Limb (tissue), 2 donors: ENCODE results near the gene TOMM70.

Experiments
- DNase-seq, 2 donors: peaks; one replicate each; pipeline ENCODE4 v3.0.0-alpha.2; 2016; ENCODE audit errors: extremely low spot score in 2 of 2

TOMM70 gene

DNA sequence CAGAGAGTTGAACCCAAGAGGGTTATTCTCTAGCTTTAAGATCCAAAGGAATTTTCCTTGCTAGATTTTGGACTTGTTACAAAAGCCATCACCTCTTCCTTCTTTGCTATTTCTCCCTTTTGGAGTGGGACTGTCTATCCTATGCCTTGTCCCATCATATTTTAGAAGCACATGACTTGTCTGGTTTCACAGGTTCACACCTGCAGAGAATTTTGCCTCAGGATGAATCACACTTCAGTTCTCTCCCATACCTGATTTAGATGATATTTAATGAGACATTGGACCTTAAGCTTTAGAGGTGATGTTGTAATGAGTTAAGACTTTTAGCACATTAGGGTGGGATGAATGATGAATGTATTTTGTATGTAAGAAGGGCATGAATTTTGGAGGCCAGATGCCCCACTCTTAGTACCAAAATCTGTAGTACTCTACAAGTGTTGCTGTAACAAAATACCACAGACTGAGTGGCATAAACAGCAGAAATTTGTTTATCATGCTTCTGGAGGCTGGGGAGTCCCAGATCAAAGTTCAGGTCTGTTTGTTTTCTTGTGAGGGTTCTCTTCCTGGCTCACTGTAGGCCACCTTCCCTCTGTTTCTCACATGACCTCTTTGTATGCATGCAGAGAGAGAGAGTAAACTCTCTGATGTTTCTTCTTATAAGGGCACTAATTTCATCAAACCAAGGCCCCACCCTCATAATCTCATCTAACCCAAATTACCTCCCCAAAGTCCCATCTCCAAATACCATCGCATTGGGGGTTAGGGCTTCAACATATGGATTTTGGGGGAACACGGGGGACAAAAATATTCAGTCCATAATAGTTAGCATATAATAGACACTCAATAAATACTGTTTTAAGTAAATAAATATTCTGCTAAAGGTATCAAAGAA, 10.4 kb upstream of the TOMM70 start:
- DNase-seq: no peak

DNA sequence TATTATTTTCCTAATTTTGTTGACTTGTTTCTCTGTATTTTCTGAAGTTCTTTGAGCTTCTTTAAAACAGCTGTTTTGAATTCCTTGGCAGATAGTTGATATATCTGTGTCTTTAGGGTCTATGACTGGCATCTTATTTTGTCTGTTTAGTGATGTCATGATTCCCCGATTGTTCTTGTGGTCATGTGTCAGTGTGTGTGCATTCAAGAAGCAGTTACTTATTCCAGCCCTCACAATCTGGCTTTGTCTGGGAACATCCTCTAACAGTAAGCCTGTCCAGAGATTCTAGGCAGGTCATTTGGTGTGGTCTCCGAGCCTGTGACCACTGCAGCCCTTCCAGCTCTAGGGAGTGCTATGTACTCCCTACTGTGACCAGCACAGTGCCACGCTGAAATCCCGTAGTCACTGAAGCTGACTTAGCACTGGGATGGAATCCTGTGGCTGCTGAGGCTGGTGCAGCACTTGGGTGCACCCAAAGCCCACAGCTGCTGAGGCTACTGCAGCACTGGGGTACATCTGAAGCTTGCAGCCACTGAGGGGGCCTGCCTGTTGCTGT, 7.2 kb upstream of the TOMM70 start:
- DNase-seq: no peak

- DNase-seq: no peak
Observed at GRCh38 chr3:100407164-100407563, 6.3 kb upstream of the TOMM70 start.

DNA sequence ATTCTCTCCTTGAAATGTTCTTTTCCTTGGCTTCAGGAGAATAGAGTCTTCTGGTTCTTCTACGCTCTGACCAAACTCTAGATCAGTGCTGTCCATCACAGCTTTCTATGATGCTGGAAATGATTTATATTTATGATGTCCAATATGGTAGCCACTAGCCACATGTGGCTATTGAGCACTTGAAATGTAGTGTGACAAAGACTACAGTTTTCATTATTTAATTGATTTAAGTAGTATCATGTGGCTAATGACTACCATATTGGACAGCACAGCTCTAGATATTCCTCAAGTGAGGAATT, 3.3 kb upstream of the TOMM70 start:
- no peak for DNase-seq

DNA sequence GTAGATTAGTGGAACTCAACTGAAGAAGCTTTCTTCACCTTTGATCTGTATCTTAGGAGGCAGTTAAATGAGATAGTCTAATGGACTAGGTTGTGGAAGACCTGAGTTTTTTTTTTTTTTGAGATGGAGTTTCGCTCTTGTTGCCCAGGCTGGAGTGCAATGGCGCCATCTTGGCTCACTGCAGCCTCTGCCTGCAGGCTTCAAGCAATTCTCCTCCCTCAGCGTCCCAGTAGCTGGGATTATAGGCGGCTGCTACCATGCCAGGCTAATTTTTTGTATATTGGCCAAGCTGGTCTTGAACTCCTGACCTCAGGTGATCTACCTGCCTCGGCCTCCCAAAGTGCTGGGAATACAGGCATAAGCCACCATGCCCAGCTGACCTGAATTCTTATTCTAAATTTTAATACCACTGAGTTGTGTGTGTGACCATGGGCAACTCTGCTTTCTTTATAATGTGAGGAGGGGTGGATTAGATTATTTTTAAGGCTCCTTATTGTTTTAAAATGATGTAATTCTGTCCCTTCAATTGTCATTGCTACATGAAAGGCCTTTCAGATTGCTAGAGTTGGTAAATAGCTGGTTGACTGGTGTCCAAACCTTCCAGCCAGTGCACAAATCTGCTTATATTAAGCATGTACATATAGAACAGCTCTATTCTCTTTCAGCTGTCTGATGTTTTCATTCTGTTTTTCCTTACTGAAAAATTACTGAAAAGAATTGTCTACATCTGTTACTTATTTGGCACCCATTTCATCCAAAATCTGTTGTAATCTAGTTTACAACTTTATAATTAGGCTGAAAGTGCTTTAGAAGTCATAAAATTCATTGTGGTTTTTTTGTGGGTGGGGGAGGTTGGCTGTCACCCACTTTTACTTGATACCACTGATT, 2.7 kb upstream of the TOMM70 start:
- no peak for DNase-seq

GRCh38 chr3:100402891-100403290, 2.0 kb upstream of the TOMM70 start:
- no peak for DNase-seq

DNA sequence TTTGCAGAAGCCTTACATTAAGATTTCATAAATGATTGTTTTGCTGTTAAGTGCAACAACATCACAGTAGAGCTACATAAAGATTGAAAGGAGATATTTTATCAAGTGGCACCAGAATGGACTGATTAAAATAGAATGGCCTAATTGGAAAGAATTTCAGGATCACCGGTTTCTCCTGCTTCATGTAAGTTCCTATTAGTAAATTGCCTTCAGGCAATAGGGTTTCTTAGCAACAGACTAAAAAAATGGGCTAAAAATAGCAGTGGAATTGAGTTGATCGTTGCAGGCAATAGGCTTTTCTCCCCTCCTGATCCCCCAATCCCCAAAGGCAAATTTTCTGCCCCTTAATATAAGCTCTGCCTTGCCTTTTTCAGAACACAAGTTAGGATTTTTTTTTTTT, 1.4 kb upstream of the TOMM70 start:
- peak in 1 of 2 donors; percentile 68 for DNase-seq

GRCh38 chr3:100401674-100402041, 769 bp upstream of the TOMM70 start:
- peak in 1 of 2 donors; percentile 60 for DNase-seq

DNA sequence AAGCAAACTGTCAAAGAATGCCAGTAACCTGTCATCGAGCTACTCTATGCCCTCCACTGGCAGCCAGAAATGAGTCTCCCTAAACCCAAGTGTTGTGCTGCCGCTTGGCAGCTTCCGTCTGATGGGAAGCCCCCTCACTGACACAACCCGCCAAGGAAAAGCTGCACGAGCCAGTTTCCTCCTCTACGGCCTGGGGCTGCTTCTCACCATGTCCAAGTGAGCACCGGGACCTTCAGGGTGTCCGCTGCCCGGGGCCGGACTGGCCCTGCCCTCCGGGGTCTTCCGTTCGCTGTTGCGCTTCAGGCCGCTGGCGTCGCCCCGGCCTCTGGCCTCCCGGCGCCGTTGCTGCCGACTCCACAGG, 490 bp downstream of the TOMM70 start:
- DNase-seq: no peak

DNA sequence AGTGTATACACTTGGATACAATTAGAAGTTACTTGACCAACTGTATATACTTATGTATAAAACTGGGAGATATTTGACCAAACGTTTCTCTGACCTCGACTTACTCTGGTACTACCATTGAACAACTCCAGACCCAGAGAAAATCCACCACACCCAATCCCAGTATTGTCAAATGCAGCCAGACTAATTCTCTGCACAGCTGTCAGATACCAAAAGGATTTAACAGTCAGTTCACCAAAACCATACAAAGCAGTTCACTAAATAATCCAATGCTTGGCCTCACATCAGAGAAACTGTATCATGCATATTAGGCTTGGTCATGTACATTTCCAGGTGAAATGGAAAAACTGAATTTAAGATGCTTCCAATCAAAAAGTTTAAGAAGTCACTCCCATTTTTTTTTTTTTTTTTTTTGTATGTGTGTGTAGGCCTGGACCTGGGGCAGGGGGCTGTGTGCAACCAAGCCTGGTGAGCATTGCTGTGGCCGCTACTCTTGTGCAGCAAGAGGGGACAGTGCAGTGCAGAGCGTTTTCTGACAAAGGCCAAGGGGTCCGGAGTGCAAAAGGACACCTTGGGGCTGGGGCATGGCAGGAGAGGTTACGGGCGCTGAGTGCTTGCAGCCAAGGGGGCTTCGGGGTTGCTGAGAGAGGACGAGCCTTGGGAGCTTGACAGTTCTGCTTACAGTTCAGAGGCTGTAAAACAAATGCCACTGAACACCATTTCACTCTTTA, 1.4 kb downstream of the TOMM70 start:
- DNase-seq: no peak

DNA sequence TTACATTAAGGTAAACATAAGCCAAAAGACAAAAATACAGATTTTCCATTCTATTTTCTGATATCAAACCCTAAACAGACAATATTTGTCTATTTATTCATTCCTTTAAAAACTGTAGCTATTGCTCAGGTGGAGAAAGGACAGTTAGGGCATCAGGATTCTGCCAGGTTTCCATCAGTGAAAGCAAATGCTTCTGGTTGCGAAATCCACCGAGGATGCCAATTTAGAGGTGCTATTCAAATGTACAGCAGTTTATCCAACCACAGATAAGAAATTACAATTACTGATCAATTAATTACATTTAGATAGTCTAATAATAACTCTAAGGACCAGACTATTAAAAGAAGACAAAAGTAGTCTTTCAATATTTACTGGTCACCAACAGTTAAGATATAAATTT, 3.9 kb downstream of the TOMM70 start:
- DNase-seq: no peak

DNA sequence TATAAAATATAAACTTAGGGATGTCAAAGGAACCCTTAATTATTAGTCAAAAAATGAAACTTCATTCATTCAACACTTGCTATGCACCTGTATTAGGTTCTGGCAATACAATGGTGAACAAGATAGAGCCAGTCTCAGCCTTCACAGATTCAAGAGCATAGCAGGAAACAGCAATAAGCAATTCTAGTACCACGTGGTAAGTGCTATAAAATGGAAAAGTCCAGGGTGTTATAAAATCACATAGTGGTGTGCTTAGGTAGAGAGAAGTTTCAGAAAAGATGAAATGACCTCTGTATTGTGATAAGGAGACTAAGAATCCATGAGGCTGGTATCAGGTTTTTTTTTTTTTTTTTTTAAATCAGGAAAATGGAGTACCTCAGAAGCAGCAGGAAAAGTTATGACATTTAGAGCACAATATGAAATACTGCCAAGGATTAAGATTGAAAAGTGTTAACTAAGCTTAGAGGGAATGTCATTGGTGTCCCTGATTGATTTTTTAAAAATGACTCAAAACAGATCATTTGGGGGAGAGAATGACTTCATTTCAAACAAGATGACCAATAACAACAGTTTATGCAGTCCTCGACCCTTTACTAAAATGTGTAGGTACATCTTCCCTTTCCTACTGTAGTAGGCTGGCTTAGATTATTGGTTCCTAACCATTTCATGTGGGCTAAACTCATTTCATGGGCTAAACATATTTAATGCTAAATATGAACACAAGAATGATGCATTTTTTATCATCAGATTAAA, 5.0 kb downstream of the TOMM70 start:
- DNase-seq: no peak

- no peak for DNase-seq
Observed at GRCh38 chr3:100389025-100389424, 11.9 kb downstream of the TOMM70 start.

DNA sequence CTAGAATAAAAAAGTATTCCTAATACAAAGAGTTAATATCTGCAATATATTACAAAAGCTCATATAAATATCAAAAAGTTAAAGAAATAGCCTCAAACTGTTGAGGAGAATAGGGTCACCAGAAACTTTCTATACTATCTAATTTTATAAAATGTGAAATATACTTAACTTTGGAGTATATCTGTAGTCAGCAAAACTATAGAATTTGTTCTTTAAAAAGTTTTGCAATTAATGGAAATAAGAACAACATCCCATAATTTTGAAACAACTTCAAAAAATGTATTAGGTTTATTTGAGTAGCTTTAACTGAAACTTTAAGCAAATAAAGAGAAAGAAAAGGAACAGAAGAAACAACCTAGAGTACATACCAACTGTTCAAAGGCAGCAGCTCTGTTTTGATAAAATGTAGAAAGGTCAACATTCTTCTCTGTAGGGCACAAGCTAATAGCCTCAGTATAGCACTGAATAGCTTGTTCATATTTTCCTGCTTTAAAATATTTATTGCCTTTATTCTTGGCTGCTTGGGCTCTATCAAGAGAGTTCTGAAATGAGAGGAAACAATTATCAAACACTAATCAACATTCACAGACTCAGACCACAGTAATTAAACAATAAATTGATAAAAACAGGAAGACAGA, 14.3 kb downstream of the TOMM70 start:
- no peak for DNase-seq

DNA sequence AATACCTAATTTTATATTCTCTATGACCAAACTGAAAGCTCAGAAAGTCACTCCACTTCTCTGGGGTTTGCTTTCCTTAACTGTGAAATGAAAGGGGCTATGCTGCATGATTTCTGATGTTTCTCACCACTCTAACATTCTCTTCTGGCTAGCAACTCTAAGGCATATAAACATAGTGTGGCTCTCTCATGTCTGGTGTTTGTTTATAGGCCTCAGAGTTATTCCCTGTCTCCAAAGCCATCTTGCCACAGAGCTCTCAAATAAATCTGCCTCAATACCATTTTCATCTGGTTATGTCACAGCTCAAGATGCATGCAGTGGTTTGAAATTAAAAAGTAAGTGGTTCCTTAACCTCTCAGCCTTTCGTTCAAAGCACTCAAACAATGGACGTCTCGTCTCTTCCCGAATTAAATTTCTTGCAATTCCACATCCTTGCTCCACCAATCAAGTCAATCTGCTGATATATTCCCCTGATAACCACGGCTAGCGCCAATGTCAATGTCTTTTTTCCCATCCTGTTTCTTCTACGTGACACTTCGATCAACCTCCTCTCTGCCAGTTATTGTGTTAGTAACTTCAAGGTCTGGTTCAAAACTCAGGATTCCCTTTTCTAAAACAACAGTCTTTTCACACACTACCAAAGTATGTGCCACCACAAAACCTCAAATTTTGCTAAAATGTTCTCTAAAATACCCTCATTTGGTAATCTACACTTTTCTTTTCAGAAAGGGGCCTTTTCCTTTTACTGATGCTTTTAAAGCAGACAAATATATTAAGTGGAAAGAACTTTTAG, 16.0 kb downstream of the TOMM70 start:
- no peak for DNase-seq

DNA sequence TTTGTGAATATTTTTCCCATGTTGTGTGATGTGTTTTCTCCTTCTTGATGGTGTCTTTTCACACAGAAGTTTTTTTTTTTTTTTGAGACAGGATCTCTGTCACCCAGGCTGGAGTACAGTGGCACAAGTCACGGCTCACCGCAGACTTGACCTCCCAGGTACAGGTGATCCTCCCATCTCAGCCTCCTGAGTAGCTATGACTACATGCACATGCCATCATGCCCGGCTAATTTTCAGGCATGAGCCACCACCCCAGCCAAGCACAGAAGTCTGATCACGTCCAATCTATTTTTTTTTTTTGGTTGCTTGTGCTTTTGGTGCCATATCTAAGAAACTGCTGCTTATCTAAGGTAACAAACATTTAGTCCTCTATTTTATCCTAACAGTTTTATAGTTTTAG, 24.6 kb downstream of the TOMM70 start:
- no peak for DNase-seq

GRCh38 chr3:100374521-100374920, 26.4 kb downstream of the TOMM70 start:
- DNase-seq: no peak

- no peak for DNase-seq
Observed at GRCh38 chr3:100370756-100371155, 30.1 kb downstream of the TOMM70 start.

GRCh38 chr3:100368441-100368840, 32.4 kb downstream of the TOMM70 start:
- DNase-seq: no peak

- no peak for DNase-seq
Observed at GRCh38 chr3:100366424-100366823, 34.5 kb downstream of the TOMM70 start.
